ENCODE results near the gene SLC4A4.

Gene SLC4A4

GRCh38 chr4:71355045-71355444, 16.2 kb downstream of the SLC4A4 start:
- H3K36me3 ChIP-seq (ENCODE audit: low read depth) = no peaks in the 10 kb centered on the region
- H3K9me3 ChIP-seq (ENCODE audit: severe bottlenecking) = no peaks in the 10 kb centered on the region
- no peaks in the 10 kb centered on the region for H3K27me3 ChIP-seq (ENCODE audit: insufficient read depth, poor library complexity, severe bottlenecking)
- H3K4me1 ChIP-seq (ENCODE audit: insufficient read depth, poor library complexity, severe bottlenecking) = no peaks in the 10 kb centered on the region
- no peak overlapping the region for H3K27ac ChIP-seq (ENCODE audit: poor library complexity, severe bottlenecking)
- no peak overlapping the region for H3K4me3 ChIP-seq (ENCODE audit: severe bottlenecking)
- no peak for ATAC-seq (ENCODE audit: low read depth)
- TF ChIP-seq, protein P1, sequence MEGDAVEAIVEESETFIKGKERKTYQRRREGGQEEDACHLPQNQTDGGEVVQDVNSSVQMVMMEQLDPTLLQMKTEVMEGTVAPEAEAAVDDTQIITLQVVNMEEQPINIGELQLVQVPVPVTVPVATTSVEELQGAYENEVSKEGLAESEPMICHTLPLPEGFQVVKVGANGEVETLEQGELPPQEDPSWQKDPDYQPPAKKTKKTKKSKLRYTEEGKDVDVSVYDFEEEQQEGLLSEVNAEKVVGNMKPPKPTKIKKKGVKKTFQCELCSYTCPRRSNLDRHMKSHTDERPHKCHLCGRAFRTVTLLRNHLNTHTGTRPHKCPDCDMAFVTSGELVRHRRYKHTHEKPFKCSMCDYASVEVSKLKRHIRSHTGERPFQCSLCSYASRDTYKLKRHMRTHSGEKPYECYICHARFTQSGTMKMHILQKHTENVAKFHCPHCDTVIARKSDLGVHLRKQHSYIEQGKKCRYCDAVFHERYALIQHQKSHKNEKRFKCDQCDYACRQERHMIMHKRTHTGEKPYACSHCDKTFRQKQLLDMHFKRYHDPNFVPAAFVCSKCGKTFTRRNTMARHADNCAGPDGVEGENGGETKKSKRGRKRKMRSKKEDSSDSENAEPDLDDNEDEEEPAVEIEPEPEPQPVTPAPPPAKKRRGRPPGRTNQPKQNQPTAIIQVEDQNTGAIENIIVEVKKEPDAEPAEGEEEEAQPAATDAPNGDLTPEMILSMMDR (IDR thresholded peaks at IDR 0.05; ENCODE audit: poor library complexity, severe bottlenecking) = no peak
- no peak for DNase-seq (ENCODE audit: low spot score)

GRCh38 chr4:71355971-71356370, 17.2 kb downstream of the SLC4A4 start:
- Histone ChIP-seq H3K9me3 (ENCODE audit: severe bottlenecking) (no peaks in the 10 kb centered on the region), H3K36me3 (ENCODE audit: low read depth) (no peaks in the 10 kb centered on the region), H3K4me1 (ENCODE audit: insufficient read depth, poor library complexity, severe bottlenecking) (no peaks in the 10 kb centered on the region), H3K27ac (ENCODE audit: poor library complexity, severe bottlenecking) (no peak overlapping the region), H3K27me3 (ENCODE audit: insufficient read depth, poor library complexity, severe bottlenecking) (no peaks in the 10 kb centered on the region), H3K4me3 (ENCODE audit: severe bottlenecking) (no peak overlapping the region)
- no peak for ATAC-seq (ENCODE audit: low read depth)
- TF ChIP-seq, protein P1 (IDR thresholded peaks at IDR 0.05; ENCODE audit: poor library complexity, severe bottlenecking) = no peak
- DNase-seq (ENCODE audit: low spot score) = no peak

DNA sequence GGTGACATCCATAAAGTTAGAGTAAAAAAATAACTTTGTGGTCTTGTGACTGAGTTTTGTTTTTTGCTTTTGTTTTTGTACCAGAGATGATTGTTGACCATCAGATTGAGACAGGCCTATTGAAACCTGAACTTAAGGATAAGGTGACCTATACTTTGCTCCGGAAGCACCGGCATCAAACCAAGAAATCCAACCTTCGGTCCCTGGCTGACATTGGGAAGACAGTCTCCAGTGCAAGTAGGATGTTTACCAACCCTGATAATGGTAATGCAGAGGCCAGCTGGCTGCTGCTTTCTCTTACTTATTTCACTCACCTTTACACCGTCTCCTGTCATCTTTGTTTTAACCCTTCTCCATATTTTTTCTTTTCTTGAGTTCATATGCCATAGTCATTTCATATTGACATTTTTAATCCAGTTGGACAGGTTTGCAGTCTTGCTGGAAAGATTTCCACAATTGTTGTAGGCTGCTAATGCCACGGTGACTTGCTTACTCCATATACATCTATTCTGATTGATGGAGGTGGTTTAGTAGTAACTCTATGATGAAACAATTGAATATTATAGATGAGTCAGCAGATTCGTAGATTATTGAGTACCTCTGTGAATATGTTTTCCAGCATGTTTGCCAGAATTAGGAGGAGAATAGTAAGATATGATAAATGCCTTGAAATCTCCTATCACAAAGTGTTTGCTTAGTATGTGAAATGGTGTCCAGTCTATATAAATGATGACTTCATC, 18.3 kb downstream of the SLC4A4 start:
- no peak overlapping the region for H3K4me3 ChIP-seq (ENCODE audit: severe bottlenecking)

DNA sequence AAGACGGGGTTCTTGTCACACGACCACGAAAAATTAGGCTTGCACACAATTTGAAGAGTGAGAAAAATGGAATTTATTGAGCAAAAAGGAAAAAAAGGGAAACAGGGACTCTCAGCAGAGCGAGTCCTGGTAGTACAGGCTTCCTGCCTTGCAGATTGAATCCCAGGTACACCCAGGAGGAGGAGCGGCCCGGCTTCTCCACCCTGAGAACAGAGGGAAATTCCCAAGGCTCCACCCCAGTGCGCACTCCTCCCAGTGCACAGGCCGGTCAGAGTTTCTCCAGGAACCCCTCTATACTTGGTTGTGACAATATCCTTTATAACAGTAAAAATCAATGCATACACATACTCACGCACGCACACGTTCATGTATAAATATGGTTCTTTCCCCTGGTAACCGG, 22.0 kb downstream of the SLC4A4 start:
- H3K4me3 ChIP-seq (ENCODE audit: severe bottlenecking) = no peak overlapping the region
- TF ChIP-seq, protein P1 (IDR thresholded peaks at IDR 0.05; ENCODE audit: poor library complexity, severe bottlenecking) = no peak
- no peak for DNase-seq (ENCODE audit: low spot score)

More for the DNA sequence above, 18.3 kb downstream of the SLC4A4 start:
- ATAC-seq (ENCODE audit: low read depth) = no peak
- DNase-seq (ENCODE audit: low spot score) = no peak
- no peaks in the 10 kb centered on the region for H3K9me3 ChIP-seq (ENCODE audit: severe bottlenecking)
- no peaks in the 10 kb centered on the region for H3K4me1 ChIP-seq (ENCODE audit: insufficient read depth, poor library complexity, severe bottlenecking)
- TF ChIP-seq, protein P1 (IDR thresholded peaks at IDR 0.05; ENCODE audit: poor library complexity, severe bottlenecking) = no peak
- no peaks in the 10 kb centered on the region for H3K36me3 ChIP-seq (ENCODE audit: low read depth)
- no peaks in the 10 kb centered on the region for H3K27me3 ChIP-seq (ENCODE audit: insufficient read depth, poor library complexity, severe bottlenecking)
- no peak overlapping the region for H3K27ac ChIP-seq (ENCODE audit: poor library complexity, severe bottlenecking)

GRCh38 chr4:71361476-71361875, 22.7 kb downstream of the SLC4A4 start:
- Histone ChIP-seq H3K27me3 (ENCODE audit: insufficient read depth, poor library complexity, severe bottlenecking) (no peaks in the 10 kb centered on the region), H3K4me1 (ENCODE audit: insufficient read depth, poor library complexity, severe bottlenecking) (no peaks in the 10 kb centered on the region), H3K36me3 (ENCODE audit: low read depth) (no peaks in the 10 kb centered on the region), H3K4me3 (ENCODE audit: severe bottlenecking) (no peak overlapping the region), H3K9me3 (ENCODE audit: severe bottlenecking) (no peaks in the 10 kb centered on the region), H3K27ac (ENCODE audit: poor library complexity, severe bottlenecking) (no peak overlapping the region)
- TF ChIP-seq, protein P1 (IDR thresholded peaks at IDR 0.05; ENCODE audit: poor library complexity, severe bottlenecking) = no peak
- no peak for DNase-seq (ENCODE audit: low spot score)
- ATAC-seq (ENCODE audit: low read depth) = no peak

More for the DNA sequence above, 22.0 kb downstream of the SLC4A4 start:
- no peaks in the 10 kb centered on the region for H3K4me1 ChIP-seq (ENCODE audit: insufficient read depth, poor library complexity, severe bottlenecking)
- no peak overlapping the region for H3K27ac ChIP-seq (ENCODE audit: poor library complexity, severe bottlenecking)
- no peak for ATAC-seq (ENCODE audit: low read depth)
- no peaks in the 10 kb centered on the region for H3K36me3 ChIP-seq (ENCODE audit: low read depth)
- H3K27me3 ChIP-seq (ENCODE audit: insufficient read depth, poor library complexity, severe bottlenecking) = no peaks in the 10 kb centered on the region
- H3K9me3 ChIP-seq (ENCODE audit: severe bottlenecking) = no peaks in the 10 kb centered on the region
